HG02943 (cell line): Measurements from ENCODE around the gene REEP2.
A peak's percentile ranks its signal among the peaks of the same experiment; 100 is the strongest.
"Not testable (repeated sequence)": the region's sequence is repeated elsewhere in the genome, so short reads cannot be mapped to it uniquely, and the experiment has no call there.

ENCODE experiments used
- ATAC-seq: cut with Tn5 transposase; IDR thresholded peaks from one replicate; pipeline ENCODE4 v1.9.1; 2021; ENCODE audit warnings: mild to moderate bottlenecking, low read depth, moderate library complexity; ENCODE audit not compliant: unreplicated experiment

Gene REEP2

GRCh38 chr5:138465261-138466124, 26.6 kb downstream of the REEP2 start, which contains the start of gene EGR1:
EGR1 (plus strand) TSS chr5:138465479; CDS start chr5:138465762, 283 bp downstream.
- ATAC-seq = peak; percentile 50

DNA sequence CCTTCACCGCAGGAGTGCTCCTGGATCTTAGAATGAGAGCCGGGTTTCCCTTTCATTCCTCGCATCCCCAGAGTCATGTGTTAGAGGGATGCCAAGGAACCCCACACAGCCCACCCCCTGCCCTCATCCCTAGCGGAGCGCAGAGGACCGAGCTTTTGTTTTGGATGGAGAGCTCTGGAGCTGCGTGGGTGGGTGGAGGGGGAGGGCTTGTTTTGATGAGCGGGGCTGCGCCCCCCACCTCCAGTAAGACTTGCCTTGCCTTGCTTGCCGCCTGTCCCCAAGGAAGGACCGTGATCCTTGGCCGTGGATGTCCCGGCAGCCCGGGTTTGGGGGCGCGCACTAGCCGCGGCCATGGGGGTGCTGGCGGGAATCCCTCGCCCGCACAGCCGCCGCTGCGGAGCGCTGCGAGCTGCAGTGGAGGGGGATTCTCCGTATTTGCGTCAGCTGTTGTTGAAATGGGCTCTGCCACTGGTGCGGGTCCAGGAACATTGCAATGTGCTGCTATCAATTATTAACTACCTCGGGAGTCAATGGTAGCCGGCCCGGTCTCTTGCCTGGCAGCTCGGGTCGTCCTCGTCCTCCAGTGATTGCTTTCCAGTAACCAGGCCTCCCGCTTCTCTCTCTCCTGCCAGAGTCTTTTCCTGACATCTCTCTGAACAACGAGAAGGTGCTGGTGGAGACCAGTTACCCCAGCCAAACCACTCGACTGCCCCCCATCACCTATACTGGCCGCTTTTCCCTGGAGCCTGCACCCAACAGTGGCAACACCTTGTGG, 27.5 kb downstream of the REEP2 start:
- ATAC-seq = no peak

DNA sequence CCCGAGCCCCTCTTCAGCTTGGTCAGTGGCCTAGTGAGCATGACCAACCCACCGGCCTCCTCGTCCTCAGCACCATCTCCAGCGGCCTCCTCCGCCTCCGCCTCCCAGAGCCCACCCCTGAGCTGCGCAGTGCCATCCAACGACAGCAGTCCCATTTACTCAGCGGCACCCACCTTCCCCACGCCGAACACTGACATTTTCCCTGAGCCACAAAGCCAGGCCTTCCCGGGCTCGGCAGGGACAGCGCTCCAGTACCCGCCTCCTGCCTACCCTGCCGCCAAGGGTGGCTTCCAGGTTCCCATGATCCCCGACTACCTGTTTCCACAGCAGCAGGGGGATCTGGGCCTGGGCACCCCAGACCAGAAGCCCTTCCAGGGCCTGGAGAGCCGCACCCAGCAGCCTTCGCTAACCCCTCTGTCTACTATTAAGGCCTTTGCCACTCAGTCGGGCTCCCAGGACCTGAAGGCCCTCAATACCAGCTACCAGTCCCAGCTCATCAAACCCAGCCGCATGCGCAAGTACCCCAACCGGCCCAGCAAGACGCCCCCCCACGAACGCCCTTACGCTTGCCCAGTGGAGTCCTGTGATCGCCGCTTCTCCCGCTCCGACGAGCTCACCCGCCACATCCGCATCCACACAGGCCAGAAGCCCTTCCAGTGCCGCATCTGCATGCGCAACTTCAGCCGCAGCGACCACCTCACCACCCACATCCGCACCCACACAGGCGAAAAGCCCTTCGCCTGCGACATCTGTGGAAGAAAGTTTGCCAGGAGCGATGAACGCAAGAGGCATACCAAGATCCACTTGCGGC, 28.2 kb downstream of the REEP2 start:
- ATAC-seq = no peak

DNA sequence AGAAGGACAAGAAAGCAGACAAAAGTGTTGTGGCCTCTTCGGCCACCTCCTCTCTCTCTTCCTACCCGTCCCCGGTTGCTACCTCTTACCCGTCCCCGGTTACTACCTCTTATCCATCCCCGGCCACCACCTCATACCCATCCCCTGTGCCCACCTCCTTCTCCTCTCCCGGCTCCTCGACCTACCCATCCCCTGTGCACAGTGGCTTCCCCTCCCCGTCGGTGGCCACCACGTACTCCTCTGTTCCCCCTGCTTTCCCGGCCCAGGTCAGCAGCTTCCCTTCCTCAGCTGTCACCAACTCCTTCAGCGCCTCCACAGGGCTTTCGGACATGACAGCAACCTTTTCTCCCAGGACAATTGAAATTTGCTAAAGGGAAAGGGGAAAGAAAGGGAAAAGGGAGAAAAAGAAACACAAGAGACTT, 28.9 kb downstream of the REEP2 start:
- ATAC-seq = no peak

- no peak for ATAC-seq
These were observed 29.5 kb downstream of the REEP2 start for GRCh38 chr5:138468133-138468965.

GRCh38 chr5:138468966-138469539, 30.2 kb downstream of the REEP2 start:
- no peak for ATAC-seq

- ATAC-seq = no peak
These were observed 30.9 kb downstream of the REEP2 start for GRCh38 chr5:138469540-138470321.

- ATAC-seq = no peak
These were observed 31.6 kb downstream of the REEP2 start for GRCh38 chr5:138470322-138471051.

- ATAC-seq = no peak
These were observed 32.1 kb downstream of the REEP2 start for GRCh38 chr5:138471052-138471361.

DNA sequence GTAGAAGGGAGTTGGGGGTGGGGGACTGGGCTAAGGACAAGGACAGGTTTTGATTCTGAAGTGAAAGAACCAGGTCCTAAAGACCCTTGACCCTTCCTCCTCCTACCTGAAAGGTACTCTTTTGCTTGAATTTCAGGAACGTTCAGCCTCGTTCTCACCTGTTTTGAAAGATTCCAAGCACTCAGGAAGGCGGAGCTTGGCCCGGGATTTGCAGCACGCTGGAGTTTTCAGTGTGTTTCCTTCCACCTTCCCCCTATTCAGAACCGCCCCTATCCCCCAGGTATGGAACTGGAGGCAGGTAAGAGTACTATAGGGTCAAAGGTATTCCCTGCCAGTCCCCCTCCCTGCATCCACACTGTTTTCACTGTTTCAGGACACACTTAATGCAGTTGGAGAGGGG, 33.5 kb downstream of the REEP2 start:
- no peak for ATAC-seq

DNA sequence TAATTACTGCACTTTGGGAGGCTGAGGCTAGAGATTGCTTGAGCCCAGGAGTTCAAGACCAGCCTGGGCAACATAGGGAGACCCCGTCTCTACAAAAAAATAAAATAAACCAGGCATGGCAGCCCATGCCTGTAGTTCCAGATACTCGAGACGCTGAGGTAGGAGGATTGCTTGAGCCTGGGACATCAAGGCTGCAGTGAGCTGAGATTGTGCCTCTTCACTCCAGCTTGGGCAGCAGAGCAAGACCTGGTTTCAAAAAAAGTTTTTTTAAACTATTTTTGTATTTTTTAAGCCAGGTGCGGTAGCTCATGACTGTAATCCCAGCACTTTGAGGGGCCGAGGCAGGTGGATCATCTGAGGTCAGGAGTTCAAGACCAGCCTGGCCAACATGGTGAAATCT, 34.3 kb downstream of the REEP2 start:
- ATAC-seq = not testable (repeated sequence)

- ATAC-seq = no peak
These were observed 38.1 kb downstream of the REEP2 start for GRCh38 chr5:138476918-138477317.

DNA sequence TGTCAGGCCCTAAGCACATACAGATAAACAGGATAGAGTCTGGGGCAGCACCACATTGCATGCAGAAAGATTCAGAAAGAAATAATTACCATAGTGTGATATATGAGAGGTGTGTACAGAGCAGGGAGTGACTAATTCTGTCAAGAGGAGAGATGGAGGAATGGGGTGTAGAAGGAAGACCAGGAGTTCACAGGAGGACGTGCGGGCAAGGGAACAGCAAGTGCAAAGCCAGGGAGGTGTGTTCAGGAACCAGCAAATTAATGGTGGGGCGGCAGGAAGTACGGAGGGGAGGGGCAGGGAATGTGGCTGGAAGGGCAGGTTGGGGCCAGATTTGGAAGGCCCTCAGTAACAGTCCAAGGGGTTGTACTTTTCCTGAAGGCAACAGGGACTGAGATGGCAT, 43.8 kb downstream of the REEP2 start:
- no peak for ATAC-seq

GRCh38 chr5:138488481-138488945, 49.7 kb downstream of the REEP2 start:
- no peak for ATAC-seq

- no peak for ATAC-seq
These were observed 50.8 kb downstream of the REEP2 start for GRCh38 chr5:138489683-138490061.

GRCh38 chr5:138490648-138491283, 51.9 kb downstream of the REEP2 start:
- no peak for ATAC-seq

DNA sequence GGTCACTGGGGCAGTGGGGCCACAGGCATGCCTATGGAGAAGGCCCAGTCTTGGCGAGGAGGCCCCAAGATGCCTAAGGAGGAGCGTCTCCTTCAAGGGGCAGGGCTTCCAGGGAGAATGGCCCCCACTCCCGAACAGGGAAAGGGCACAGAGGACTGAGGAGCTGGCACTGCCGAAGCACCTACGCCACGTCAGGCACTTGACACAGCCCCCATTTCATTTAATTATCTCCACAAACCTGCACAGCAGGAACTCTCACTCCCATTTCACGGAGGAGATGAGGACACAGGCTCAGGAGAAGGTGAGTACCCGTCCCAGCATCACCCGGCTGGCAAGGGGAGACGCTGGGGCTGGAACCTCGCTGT, 52.4 kb downstream of the REEP2 start:
- ATAC-seq = no peak
